Measurements from ENCODE around the gene EFCAB9. TPM values are rescaled to one million over a fixed set of nuclear protein-coding genes. Genes with fewer than 3 reads are reported as not detected.

EFCAB9 gene
- total RNA-seq, 1 donor from 2014 or later = not detected

DNA sequence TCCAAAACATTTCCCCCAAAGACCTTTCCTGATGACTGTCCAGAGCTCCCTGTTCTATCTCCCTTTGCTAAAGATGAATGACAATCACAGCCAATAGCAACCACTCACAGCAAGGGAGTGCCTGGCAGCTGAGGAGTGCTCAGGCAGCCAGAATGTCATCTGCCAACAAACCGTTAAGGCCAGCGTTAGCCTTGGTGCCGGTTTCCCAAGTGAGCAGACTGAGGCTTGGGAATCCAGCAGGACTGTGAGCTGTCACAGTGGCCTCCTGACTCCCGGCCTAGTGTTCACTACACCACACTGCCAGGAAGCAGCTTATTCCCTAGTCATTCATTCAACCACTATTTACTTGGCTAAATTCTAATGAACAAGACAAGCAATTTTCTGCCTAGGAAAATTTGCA lies 30.6 kb upstream of the EFCAB9 start:
- intact Hi-C loops (cut with DNase I) = no loop called here
- DNase-seq (ENCODE audit: missing footprints) (peak; percentile 70), ATAC-seq (peak; percentile 74)

DNA sequence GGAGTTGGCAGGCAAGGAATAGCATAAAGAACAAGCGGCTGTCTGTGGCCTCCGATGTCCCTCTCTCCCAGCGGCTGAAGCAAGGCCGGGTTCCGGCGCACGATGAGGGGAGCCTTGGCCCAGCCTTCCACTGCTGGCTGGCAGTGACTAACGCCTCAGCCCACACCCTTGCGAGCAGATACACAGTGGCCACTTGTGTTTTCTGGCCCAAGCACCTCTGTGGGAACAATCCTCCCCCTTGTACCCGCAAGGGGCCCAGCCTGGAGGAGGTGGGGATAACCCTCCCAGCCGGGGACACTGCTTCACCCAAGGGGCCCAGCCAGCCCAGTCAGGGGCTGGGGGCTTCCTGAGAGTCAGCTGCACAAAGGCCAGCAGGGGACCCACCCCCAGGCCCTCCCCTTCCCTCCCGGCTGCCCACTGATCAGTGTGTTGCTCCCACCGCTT lies 29.2 kb upstream of the EFCAB9 start:
- DNase-seq (ENCODE audit: missing footprints) (peak; percentile 69), ATAC-seq (peak; percentile 68)
- intact Hi-C loops (cut with DNase I) = no loop called here

DNA sequence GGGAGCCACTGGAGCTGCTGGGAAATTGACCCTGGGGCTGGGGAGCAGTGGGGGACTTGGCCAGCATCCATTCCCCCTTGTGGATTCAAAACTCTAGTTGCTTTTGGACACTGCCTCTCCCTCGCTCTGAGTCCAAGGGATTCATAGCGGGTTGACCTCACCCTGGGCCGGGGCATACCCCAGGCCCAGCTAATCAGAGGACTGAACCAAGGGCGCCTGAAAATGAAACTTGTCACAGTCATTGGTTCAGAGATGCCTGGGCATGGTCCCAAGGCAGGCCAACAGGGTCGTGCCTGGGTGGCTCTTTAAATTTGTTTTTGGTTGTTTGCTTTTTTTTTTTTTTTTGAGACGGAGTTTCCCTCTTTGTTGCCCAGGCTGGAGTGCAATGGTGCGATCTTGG lies 28.5 kb upstream of the EFCAB9 start:
- DNase-seq (ENCODE audit: missing footprints) = no peak

DNA sequence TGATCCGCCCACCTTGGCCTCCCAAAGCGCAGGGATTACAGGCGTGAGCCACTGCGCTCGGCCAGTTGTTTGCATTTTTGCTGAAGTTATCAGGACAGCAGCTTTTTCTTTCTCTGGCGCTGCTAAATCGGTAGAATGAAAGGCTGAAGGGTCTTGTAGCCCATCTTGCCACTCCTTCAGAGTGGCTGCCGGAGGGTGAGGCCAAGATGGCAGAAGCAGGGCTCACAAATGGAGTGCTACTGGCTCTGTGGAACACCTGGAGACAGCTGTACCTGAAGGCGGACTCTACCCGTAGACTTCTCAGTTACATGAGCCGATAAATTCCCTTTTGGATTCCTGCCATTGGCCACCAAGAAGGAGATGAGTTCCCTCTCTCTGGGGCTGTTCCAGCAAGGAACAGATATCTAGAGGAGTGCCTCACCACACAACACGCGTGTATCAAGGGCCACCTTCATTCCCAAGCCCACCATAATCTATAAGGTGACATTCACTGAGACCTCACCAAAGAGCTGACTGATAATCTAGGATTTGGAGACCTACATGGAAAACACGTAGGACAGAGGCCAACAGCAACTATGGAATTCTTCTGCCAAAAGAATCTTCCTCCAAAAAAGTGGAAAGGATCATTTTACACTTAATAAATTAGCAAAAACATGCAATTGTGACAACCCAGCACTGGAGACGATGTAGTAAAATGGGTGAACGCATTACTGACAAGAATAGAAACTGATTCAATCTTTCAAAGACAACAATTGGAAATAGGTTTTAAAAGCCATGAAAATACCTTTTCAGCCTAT lies 27.7 kb upstream of the EFCAB9 start:
- ATAC-seq (no peak), DNase-seq (ENCODE audit: missing footprints) (peak; percentile 6)
- intact Hi-C loops (cut with DNase I) = no loop called here

More for the DNA sequence above, 28.5 kb upstream of the EFCAB9 start:
- intact Hi-C loops (cut with DNase I) = no loop called here
- ATAC-seq = no peak

DNA sequence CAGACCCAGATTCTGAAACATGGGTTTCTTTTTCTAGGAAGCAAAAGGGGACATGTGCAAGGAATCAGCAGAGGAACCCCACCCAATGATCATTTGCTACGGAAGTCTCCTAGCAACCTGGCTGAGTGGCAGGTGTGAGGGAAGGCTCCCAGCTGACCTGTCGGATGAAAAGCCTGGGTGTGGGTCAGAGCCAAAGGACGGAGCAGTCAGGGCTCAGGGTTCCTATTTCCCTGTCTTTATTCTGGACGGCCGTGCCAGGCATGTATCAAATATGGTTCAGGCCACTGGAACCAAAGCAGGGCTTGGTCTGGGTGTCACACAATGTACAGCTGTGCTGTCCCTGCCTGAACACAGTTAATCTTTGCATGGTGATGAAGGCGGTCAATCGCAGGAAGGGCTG lies 26.1 kb upstream of the EFCAB9 start:
- intact Hi-C loops (cut with DNase I) = no loop called here
- DNase-seq (ENCODE audit: missing footprints) (peak; percentile 71), ATAC-seq (peak; percentile 59)

DNA sequence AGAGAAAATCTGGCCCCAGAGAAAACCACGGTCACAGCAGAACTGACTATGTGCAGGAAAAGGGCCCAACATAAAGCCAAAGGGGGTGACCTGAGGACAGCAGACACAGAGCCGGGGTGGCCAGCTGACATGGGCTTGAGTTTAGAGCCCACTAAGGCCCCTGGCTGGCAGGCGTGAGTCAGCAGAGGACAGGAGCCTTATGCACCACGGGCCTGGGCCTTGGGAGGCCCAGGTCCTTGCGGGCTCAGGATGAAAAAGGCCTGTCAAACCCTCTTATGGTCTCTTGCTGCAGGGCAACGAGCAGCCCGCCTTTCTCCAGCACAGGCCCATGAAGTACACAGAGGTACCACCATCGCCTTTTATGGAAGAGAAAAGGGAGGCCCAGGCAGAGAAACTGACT lies 25.7 kb upstream of the EFCAB9 start:
- intact Hi-C loops (cut with DNase I) = no loop called here
- ATAC-seq (no peak), DNase-seq (ENCODE audit: missing footprints) (peak; percentile 58)

DNA sequence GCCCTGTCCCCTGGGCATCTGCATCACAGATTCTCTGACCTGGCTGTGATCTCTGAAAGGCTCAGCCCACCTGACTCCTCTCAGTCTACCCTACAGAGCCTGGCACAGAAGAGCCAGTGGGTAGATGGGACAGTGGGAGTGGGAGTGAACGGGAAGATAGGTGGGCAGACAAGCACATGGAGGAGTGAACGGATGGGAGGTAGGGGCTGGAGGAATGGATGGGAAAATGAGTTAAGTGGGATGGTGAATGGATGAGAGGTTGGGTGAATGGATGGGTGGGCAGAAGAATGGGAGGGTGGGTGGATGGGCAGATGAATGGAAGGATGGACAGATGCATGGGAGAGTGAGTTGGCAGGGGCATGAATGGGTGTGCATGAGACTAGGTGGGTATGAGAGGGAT lies 24.8 kb upstream of the EFCAB9 start:
- DNase-seq (ENCODE audit: missing footprints) (no peak), ATAC-seq (no peak)
- intact Hi-C loops (cut with DNase I) = no loop called here

DNA sequence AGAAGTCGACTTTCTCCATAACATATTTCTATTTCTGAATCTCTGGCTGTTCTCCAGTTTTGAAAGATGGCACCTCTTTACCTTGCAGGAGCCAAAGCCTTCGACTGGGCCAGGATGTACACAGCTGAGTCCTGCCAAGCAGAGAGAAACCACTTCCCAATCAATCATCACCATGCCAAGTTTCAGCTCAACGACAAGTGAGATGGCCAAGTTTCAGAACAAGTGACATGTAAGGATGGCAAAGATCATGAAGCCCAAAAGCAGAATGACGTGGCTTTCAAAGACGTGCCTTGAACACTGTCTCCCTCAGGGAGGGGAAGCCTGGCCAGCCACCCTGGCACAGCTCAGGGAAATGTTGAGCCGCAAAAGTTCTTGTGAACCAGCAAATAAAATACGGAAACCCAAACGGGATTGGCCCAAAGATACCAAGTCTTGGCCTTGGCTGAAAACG lies 23.7 kb upstream of the EFCAB9 start:
- ATAC-seq (peak; percentile 66), DNase-seq (ENCODE audit: missing footprints) (peak; percentile 52)
- intact Hi-C loops (cut with DNase I) = no loop called here

DNA sequence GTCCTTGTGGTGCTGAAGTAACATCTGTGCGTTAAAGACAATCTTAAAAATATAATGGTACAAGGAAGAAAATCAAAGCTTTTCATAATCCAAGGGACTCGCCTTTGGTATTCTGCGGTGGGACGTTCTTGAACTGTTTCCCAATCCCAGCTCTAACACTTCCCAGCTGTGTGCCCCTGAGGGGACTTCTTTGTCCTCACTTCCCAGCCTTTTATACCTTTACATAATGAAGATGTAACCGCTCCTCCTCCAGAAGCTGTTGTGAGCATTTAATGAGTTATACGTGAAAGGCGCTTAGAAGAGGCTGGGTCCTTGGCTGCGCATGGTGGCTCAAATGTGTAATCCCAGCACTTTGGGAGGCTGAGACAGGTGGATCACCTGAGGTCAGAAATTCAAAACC lies 22.9 kb upstream of the EFCAB9 start:
- intact Hi-C loops (cut with DNase I) = no loop called here
- no peak for ATAC-seq
- DNase-seq (ENCODE audit: missing footprints) = no peak

DNA sequence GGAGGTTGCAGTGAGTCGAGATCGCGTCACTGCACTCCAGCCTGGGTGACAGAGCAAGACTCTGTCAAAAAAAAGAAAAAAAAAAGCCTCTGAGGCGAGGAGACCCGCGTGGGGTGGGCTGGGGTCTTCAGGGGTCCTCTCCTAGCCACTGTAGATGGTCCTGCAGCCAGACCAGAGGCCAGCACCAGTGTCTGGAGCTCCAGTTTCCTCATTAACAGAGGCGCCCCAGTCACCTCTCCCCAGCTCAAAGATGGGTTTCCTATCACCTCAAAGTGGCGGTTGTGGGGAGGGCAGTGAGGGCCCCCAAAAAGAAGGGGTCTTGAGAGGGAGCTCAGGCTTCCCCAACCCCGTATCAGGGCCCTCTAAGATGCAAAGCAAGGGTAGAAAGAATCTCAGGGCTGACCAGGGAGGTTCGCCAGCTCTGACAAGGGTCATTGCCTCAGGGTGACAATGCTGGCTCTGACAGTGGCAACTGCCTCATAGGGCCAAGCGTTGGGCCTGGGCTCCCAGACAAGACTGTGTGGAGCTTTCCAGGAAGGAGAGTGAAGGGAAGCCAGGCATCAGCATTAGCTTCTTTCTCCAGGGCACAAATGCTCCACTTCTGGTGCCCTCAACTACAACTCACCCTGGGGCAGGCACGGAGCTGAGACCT lies 20.9 kb upstream of the EFCAB9 start:
- ATAC-seq (peak; percentile 66), DNase-seq (ENCODE audit: missing footprints) (peak; percentile 80)
- intact Hi-C loops (cut with DNase I) = no loop called here

DNA sequence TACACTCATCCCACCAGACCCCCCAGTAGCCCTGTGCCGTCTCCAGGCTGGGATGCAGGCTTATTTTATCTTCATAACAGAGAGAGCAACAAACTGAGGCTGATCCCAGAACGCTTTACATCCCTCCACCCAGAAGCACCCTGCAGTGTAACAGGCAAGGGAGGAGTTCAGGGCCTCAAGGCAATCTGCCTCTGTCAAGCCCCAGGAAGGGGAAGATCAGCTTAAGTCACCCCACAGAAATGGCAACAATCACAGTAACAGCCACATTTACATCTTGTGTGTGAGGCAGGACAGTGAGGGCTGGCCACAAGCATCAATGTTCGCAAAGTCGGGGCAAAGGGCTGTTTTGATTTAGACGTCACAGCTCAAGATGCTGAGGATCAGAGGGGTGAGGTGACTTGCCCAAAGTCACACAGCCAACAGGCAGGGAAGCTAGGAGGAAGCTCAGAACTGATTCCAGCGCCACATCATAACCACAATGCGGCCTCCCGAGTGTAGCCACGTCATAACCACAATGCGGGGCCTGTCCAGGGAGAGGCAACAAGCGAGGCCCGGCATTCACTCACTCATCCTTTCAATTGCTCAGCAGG lies 20.3 kb upstream of the EFCAB9 start:
- ATAC-seq (no peak), DNase-seq (ENCODE audit: missing footprints) (peak; percentile 89)
- intact Hi-C loops (cut with DNase I) = no loop called here

DNA sequence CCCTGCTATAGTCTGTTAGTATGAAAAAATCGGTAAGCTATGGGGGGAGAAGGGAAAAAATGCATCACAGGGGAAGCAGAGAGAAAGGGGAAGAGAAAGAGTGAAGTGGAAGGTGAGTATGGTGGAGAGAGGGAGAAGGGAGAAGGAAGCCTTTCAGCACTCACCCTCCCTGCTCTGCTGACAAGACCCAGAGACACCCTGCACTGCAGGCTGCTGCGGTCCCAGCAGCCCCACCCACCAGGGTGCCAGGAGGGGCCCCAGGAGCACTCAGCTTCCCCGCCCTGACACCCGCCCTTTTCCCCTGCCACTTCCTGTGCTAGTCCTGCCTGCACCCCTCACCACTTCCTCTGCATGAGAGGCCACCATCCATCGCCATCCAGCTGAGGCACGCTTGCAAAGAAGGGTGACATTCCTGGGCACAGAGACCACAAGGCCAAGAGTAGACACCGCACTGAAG lies 18.7 kb upstream of the EFCAB9 start:
- DNase-seq (ENCODE audit: missing footprints) (peak; percentile 89), ATAC-seq (peak; percentile 52)
- intact Hi-C loops (cut with DNase I) = no loop called here

DNA sequence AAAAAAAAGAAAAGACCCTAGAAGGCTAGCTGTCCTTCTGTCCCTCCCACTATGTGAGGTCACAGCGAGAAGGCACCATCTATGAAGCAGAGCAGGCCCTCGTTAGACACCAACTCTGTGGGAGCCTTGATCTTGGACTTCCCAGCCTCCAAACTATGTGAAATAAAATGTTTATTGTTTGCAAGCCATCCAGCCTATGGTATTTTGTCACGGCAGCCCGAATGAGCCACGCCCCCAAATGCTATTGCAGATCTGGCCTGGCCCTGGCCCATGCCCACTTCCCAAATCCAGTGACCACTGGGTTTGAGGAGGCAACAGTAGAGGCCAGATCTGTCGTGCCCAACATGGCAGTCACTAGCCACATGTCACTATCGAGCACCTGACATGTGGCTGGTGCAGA lies 16.8 kb upstream of the EFCAB9 start:
- intact Hi-C loops (cut with DNase I) = no loop called here
- ATAC-seq (no peak), DNase-seq (ENCODE audit: missing footprints) (no peak)

DNA sequence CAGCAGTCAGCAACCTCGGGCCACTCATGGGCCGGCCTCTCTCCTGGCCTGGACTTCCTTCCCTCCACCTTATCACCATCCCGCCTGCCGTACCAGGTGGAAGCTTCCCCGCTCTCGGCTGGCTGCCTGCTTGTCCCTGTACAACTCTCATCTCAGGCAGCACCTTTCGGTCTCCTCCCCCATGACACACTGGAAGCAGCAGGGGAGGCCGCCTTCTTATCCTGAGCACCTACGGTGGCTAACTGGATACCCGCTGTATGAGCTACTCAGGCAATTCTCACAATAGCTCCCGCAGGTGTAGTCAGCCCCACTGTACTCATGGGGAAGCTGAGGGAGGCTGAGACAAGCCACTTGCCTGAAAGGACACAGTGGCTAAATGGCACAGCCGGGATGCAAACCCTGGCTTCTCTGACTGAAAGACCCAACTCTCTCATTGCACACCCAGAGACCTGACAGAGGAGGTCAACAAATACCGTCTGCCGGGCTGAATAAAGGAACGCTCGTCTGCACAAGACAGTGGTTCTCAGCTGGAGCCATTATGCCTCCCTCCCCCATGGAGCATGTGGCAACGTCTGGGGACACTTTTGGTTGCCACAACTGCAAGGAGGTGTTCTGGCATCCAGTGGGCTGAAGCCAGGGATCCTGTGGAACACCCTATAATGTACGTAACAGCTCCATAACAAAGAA lies 15.5 kb upstream of the EFCAB9 start:
- DNase-seq (ENCODE audit: missing footprints) (no peak), ATAC-seq (no peak)
- intact Hi-C loops (cut with DNase I) = no loop called here

DNA sequence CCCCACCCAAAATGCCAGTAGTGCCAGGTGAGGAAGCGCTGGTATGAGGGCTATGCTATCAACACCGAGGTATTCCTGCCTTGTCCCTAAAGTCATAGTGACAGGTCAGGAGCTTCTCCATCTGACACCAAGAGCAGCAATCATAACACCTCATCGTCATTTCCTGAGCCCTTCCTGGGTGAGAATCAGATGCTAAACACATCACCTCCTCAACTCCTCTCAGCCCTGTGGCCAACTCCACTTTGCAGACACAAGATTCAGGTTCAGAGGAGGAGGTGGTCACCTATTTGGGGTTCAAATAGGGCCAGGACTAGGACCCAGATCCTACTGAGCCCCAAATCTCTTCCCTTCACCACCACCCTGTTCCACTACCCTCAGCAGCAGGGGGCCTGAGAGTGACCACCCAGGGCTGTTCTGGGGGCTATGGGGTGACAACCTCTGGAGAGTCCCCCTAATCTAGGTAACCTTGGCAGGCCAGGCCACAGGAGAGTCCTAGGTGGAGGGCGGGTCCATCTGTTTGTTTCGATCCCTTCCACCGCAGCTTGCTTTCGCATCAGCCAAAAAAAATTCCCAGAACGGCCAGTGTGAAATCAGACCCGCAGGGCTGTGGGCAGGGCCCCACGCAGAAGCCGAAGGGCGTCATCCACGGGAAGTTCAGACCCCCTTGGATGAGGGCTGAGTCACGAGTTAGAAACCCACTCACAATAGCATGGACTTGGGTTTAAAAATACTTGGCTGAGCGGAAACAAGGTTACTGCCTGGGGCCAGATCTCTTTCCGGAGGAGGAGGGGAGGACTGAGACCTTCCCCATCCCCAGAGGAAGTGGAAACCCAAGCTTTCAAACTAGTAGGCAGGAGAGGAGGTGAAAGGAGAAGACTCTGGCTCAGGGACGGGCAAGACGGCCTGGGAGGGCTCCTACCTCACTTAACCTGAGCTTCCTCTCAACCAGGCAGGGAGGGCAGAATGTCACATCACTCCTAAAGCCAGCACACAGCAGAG lies 14.7 kb upstream of the EFCAB9 start:
- ATAC-seq (peak; percentile 21), DNase-seq (ENCODE audit: missing footprints) (no peak)
- intact Hi-C loops (cut with DNase I) = no loop called here

DNA sequence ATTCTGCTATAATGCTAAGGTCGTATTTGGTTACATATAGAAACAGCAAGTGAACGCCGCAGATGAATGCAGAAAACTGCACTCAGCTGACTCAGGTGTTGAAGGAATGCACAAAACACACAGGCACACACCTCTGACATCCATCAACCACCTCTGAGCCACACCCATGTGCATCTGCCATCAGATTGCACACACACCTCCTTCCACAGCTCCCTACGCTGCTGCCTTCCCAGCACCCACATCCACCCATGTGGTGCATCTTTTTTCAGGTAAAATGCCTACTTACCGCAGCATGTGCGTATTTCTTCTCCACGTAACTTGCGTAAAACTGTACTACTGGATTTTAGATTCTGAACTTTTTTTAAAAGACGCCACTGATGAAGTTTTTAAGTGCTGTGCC lies 13.0 kb upstream of the EFCAB9 start:
- no peak for DNase-seq (ENCODE audit: missing footprints)
- no peak for ATAC-seq
- intact Hi-C loops (cut with DNase I) = no loop called here

DNA sequence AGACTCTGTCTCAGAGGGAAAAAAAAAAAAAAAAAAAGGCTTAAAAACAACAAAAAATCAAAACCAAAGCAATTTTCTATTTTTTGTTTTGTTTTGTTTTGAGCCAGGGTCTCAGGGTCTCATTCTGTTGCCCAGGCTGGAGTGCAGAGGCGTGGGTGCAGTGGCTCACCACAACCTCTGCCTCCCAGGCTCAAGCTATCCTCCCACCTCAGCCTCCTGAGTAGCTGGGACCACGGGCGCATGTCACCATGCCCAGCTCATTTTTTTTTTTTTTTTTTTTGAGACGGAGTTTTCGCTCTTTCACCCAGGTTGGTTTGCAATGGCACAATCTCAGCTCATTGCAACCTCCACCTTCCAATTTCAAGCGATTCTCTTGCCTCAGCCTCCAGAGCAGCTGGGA lies 11.7 kb upstream of the EFCAB9 start:
- intact Hi-C loops (cut with DNase I) = no loop called here
- DNase-seq (ENCODE audit: missing footprints) = no peak
- ATAC-seq = no peak

DNA sequence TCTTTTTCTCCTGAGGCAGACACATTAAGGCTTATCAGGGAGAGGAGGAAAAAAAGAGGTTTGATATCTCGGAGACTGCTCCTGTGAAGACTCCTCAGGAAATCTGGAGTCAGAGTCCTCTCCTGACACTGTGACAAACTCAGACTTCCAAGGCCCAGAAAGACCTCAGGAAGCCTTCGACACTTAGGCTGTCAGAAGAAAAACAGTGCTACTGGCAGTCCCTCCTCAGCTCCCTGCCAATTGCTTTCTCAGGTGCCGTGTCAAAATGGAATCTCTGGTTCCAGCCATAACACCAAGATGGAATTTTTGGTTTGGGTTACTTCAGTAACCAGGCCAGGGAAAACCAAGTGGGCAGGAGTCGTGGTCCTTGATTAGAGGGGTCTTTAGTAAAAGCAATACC lies 10.1 kb upstream of the EFCAB9 start:
- ATAC-seq (no peak), DNase-seq (ENCODE audit: missing footprints) (no peak)
- intact Hi-C loops (cut with DNase I) = no loop called here
